Hepatocyte (in vitro differentiated cells): ENCODE data around the gene USO1. TPM values are rescaled to one million over a fixed set of nuclear protein-coding genes. Genes with fewer than 3 reads are reported as not detected.

ENCODE experiments used
- DNase-seq: peaks from one replicate; pipeline ENCODE4 v3.0.0-alpha.2; 2016; ENCODE audit warnings: low spot score
- H2AFZ ChIP-seq: fragments of 200-600 bp; sonication (generic); 2 replicates; pipeline ENCODE4 v1.6.0; 2016; ENCODE audit warnings: antibody characterized with exemption, mild to moderate bottlenecking
- H3K27ac ChIP-seq: fragments of 200-600 bp; sonication (generic); 2 replicates; pipeline ENCODE4 v1.5.1; 2016; ENCODE audit warnings: mild to moderate bottlenecking
- H3K27me3 ChIP-seq: fragments of 200-600 bp; sonication (generic); 2 replicates; pipeline ENCODE4 v1.6.1; 2016
- H3K36me3 ChIP-seq: fragments of 200-600 bp; sonication (generic); replicated peaks from 2 replicates; pipeline ENCODE4 v1.5.1; 2016; ENCODE audit warnings: low read depth; ENCODE audit not compliant: insufficient read depth
- H3K4me1 ChIP-seq: fragments of 200-600 bp; sonication (generic); 2 replicates; pipeline ENCODE4 v1.5.1; 2016; ENCODE audit warnings: mild to moderate bottlenecking, moderate library complexity; ENCODE audit not compliant: insufficient read depth
- H3K4me2 ChIP-seq: fragments of 200-600 bp; sonication (generic); 2 replicates; pipeline ENCODE4 v1.6.0; 2016
- H3K4me3 ChIP-seq: fragments of 200-600 bp; sonication (generic); 2 replicates; pipeline ENCODE4 v1.5.1; 2016; ENCODE audit warnings: mild to moderate bottlenecking
- H3K79me2 ChIP-seq: fragments of 200-600 bp; sonication (generic); 2 replicates; pipeline ENCODE4 v1.6.0; 2017; ENCODE audit warnings: mild to moderate bottlenecking
- H3K9me2 ChIP-seq: fragments of 200-600 bp; sonication (generic); replicated peaks from 2 replicates; pipeline ENCODE4 v1.6.0; 2017; ENCODE audit warnings: mild to moderate bottlenecking; ENCODE audit not compliant: insufficient read depth
- H3K9me3 ChIP-seq: fragments of 200-600 bp; sonication (generic); 2 replicates; pipeline ENCODE4 v1.5.1; 2016; ENCODE audit warnings: low read depth, mild to moderate bottlenecking
- H4K20me1 ChIP-seq: fragments of 200-600 bp; sonication (generic); 2 replicates; pipeline ENCODE4 v1.6.0; 2016; ENCODE audit warnings: mild to moderate bottlenecking; ENCODE audit not compliant: insufficient read depth, poor library complexity, severe bottlenecking
- EZH2 ChIP-seq: fragments of 200-600 bp; sonication (generic); IDR thresholded peaks from 2 replicates; pipeline ENCODE4 v1.6.1; 2016; ENCODE audit warnings: antibody characterized with exemption, mild to moderate bottlenecking, borderline replicate concordance
- EZH2phosphoT487 ChIP-seq: fragments of 200-600 bp; sonication (generic); IDR thresholded peaks from one replicate; pipeline ENCODE4 v1.6.1; 2018; ENCODE audit warnings: antibody characterized with exemption, mild to moderate bottlenecking, low read depth, moderate library complexity; ENCODE audit not compliant: unreplicated experiment, severe bottlenecking
- WGBS: methylation state at CpG from one replicate; pipeline ENCODE4 v1.1.6; 2016; ENCODE audit warnings: low lambda C conversion rate; ENCODE audit errors: missing lambda C conversion rate; 5-methylcytosine and 5-hydroxymethylcytosine counted together
- polyA plus RNA-seq: library from polyadenylated mRNA; unstranded; fragments of >200 nt; fragmentation: Nextera tagmentation; extraction: Ambion mirVana; gene quantifications from 2 replicates; pipeline ENCODE4 v1.2.1, GENCODE V29; 2016
- total RNA-seq: library from RNA; depleted of rRNA; stranded (reverse); fragments of >200 nt; gene quantifications from 2 replicates; pipeline ENCODE4 v1.2.3, GENCODE V29; 2014
- TF ChIP-seq, protein P1 (sequence below): fragments of 200-600 bp; sonication (generic); IDR thresholded peaks from 2 replicates; pipeline ENCODE4 v1.5.1; 2016; ENCODE audit warnings: antibody characterized with exemption, mild to moderate bottlenecking; ENCODE audit not compliant: poor library complexity

Gene USO1
- total and polyA plus RNA-seq, 2 experiments from 2014 or later: 50.4 to 113 TPM

DNA sequence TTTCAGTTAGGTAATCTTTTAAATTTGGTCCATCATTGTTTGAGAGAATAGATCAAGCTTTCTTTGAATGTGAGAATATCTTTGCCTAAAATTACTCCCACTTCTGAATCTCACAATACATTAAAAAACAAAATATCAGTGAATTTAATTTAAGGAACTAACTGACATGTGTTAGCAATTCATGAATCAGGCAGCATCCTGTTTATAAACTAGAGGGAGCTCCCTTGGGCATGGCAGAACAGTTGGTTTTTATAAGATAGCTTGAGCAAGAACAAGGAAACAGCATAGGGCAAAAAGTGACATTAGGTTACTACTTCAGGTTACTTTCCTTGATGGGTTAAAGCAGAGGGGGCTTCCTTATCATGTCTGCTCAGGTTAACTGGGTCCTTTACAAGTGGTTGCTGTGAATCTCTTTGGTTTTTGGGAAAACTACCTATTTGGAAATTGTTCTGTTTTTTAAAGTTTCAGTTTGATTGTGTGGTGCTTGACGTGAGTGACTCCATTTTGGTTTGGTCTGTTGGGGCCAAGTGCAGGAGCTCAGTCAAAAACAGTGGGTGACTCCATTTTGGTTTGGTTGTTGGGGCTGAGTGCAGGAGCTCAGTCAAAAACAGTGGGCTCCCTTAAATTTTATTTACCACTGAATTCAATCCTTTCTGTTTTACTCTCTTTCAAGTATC lies 109.9 kb downstream of the USO1 start:
- Histone ChIP-seq H3K4me3 (no peak overlapping the region), H3K27ac (no peak overlapping the region), H4K20me1 (no peaks in the 10 kb centered on the region), H3K4me2 (no peak overlapping the region), H2AFZ (no peak overlapping the region), H3K27me3 (no peaks in the 10 kb centered on the region), H3K36me3 (no peaks in the 10 kb centered on the region), H3K9me2 (no peaks in the 10 kb centered on the region), H3K9me3 (no peaks in the 10 kb centered on the region), H3K4me1 (no peaks in the 10 kb centered on the region), H3K79me2 (no peaks in the 10 kb centered on the region)
- DNase-seq: no peak
- TF ChIP-seq, protein P1, sequence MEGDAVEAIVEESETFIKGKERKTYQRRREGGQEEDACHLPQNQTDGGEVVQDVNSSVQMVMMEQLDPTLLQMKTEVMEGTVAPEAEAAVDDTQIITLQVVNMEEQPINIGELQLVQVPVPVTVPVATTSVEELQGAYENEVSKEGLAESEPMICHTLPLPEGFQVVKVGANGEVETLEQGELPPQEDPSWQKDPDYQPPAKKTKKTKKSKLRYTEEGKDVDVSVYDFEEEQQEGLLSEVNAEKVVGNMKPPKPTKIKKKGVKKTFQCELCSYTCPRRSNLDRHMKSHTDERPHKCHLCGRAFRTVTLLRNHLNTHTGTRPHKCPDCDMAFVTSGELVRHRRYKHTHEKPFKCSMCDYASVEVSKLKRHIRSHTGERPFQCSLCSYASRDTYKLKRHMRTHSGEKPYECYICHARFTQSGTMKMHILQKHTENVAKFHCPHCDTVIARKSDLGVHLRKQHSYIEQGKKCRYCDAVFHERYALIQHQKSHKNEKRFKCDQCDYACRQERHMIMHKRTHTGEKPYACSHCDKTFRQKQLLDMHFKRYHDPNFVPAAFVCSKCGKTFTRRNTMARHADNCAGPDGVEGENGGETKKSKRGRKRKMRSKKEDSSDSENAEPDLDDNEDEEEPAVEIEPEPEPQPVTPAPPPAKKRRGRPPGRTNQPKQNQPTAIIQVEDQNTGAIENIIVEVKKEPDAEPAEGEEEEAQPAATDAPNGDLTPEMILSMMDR: no peak
- TF ChIP-seq EZH2phosphoT487: no peak
- 85% methylated on average over 1 of the region's 1 CpG for WGBS

DNA sequence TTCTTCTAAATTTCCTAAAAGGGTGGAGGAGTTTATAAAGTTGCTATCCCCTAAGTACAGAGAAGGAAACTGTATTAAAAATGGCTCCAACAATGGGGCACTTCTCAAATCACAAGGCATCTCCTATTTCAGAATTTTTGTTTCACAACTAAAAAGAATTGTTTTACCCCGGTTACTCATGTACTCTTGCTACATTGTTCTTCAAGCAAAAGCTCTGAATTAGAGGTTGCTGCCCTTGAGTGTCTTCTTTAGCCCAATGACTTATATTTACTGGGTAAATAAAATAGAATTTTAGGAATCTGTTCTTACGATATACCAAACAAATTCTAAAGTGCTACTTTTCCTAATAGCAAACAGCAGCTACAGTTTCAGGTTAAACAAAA lies 110.4 kb downstream of the USO1 start:
- Histone ChIP-seq H4K20me1 (no peaks in the 10 kb centered on the region), H3K79me2 (no peaks in the 10 kb centered on the region), H3K4me3 (no peak overlapping the region), H3K9me2 (no peaks in the 10 kb centered on the region), H3K36me3 (no peaks in the 10 kb centered on the region), H3K9me3 (no peaks in the 10 kb centered on the region), H3K27ac (no peak overlapping the region), H3K4me1 (no peaks in the 10 kb centered on the region), H3K27me3 (no peaks in the 10 kb centered on the region), H2AFZ (no peak overlapping the region), H3K4me2 (no peak overlapping the region)
- WGBS: 74% methylated on average over 2 of the region's 2 CpGs
- TF ChIP-seq, protein P1: no peak
- DNase-seq: no peak

DNA sequence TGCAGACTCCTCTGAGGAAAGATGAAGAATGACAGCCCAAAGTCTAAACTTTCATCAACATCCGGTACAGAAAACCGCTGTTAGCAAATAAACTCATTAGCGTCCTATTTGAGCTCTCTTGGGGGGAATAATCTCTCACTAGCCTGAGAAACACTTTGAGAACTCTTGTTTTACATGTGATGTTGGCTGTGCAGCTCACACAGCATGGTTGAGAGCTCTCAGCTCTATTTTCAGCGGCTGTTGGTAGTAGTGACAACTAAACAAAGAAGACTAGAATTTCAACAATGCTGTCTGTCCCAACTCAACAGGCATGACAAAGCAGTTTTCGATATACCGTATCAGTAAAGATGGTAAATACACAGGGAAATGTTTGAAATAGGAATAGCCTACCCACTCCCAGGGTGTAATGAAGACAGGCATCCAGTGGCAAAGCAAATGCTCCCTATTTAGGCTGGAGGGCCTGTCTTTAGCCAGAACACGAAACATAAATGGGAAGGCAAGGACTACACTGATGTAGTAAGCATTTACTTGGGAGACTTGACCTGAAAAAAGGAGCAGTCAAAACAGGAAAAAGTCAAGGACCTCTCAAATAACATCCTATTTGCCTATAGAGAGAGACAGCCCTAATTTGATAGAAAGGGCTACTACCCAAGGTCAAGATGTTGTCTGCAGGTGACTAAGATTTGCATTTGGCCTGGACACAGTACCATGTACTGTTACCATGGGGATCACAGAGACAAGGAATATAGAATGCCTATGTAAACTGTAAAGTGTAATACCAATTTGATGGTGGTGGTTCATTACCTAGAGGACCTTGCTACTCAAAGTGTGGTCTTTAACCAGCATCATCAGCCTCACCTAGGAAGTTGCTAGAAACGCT lies 117.5 kb downstream of the USO1 start:
- Histone ChIP-seq H3K9me3 (no peaks in the 10 kb centered on the region), H2AFZ (no peak overlapping the region), H3K27me3 (no peaks in the 10 kb centered on the region), H3K4me2 (no peak overlapping the region), H3K4me1 (peaks cover 15% of the 10 kb centered on the region), H3K27ac (no peak overlapping the region), H4K20me1 (no peaks in the 10 kb centered on the region), H3K79me2 (no peaks in the 10 kb centered on the region), H3K9me2 (no peaks in the 10 kb centered on the region), H3K36me3 (no peaks in the 10 kb centered on the region), H3K4me3 (no peak overlapping the region)
- DNase-seq: no peak
- WGBS: 72% methylated on average over 8 of the region's 8 CpGs
- TF ChIP-seq, protein P1: no peak
- no peak for TF ChIP-seq EZH2phosphoT487
- TF ChIP-seq EZH2: no peak
